ENCODE data around the gene OGFOD2. TPM values are rescaled to one million over a fixed set of nuclear protein-coding genes. Genes with fewer than 3 reads are reported as not detected.

OGFOD2 gene
- total RNA-seq, 1 donor from 2014 or later: 18.1 TPM

DNA sequence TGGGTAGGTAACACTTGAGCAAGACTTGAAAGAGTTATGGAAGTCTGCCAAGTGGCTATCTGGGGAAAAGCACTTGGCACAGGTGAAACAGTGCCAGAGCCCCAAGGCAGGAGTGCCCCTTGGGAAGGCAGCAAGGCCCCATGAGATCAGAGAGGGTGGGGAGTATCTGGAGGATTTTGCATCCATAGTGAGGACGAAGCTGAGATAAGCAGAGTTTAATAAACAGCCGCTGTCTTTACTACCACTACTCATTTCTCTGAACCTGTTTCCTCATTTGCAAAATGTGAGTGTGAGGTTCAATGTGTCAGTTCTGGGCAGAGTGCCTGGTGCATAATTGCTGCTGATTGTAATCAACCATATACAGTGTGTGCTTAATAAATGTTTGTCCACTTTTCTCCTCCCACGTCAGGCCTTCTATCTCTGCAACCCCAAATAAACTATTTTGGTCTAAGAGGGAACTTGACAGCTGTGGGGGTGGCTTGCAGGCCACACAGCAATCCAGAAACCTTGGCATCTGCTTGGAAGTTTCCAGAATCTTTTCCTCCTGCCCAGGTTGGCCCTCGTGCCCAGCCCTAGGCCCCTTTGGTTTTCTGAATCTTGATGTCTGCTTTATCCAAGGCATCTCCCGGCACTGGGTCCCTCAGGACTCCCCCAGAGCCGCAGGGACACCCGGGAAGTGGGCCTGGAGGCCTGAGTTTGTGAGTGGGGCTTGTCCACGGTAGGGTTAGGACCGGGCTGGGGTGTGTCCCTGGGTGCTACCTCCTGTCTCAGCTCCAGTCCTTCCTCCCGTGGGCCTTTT is 13.3 kb upstream of the OGFOD2 start:
- no peaks in the 10 kb centered on the region for H3K9me3 Mint-ChIP-seq
- DNase-seq (ENCODE audit: low read depth, low spot score): no peak
- H3K36me3 Mint-ChIP-seq (ENCODE audit: low read depth): no peaks in the 10 kb centered on the region
- TF ChIP-seq, protein P1, sequence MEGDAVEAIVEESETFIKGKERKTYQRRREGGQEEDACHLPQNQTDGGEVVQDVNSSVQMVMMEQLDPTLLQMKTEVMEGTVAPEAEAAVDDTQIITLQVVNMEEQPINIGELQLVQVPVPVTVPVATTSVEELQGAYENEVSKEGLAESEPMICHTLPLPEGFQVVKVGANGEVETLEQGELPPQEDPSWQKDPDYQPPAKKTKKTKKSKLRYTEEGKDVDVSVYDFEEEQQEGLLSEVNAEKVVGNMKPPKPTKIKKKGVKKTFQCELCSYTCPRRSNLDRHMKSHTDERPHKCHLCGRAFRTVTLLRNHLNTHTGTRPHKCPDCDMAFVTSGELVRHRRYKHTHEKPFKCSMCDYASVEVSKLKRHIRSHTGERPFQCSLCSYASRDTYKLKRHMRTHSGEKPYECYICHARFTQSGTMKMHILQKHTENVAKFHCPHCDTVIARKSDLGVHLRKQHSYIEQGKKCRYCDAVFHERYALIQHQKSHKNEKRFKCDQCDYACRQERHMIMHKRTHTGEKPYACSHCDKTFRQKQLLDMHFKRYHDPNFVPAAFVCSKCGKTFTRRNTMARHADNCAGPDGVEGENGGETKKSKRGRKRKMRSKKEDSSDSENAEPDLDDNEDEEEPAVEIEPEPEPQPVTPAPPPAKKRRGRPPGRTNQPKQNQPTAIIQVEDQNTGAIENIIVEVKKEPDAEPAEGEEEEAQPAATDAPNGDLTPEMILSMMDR (conservative IDR thresholded peaks at IDR 0.05): no peak
- no peak overlapping the region for H3K27ac Mint-ChIP-seq (ENCODE audit: unreplicated experiment)
- H3K4me1 Mint-ChIP-seq: peaks cover 6% of the 10 kb centered on the region
- H3K4me3 Mint-ChIP-seq: no peak overlapping the region
- H3K27me3 Mint-ChIP-seq (ENCODE audit: low read depth): no peaks in the 10 kb centered on the region

DNA sequence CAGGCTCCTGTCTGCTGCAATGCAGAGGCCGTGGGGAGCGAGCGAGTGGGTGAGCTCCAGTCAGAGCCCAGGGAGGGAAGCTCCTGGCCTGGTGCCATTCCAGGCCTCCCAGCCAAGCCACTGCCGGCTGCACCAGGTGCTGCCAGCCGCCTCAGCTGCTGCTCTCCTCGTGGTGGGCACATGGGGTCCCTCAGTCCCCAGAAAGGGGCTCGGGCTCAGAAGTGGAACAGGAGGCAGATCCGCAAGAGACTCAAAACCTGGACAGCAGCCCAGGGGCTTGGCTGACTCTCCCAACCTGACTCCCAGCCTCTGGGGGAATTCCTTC is 11.1 kb upstream of the OGFOD2 start:
- TF ChIP-seq, protein P1 (conservative IDR thresholded peaks at IDR 0.05): no peak
- Mint-ChIP-seq H3K4me1 (peaks cover 6% of the 10 kb centered on the region), H3K27ac (ENCODE audit: unreplicated experiment) (no peak overlapping the region), H3K4me3 (no peak overlapping the region), H3K27me3 (ENCODE audit: low read depth) (no peaks in the 10 kb centered on the region), H3K9me3 (no peaks in the 10 kb centered on the region), H3K36me3 (ENCODE audit: low read depth) (no peaks in the 10 kb centered on the region)
- DNase-seq (ENCODE audit: low read depth, low spot score): no peak

DNA sequence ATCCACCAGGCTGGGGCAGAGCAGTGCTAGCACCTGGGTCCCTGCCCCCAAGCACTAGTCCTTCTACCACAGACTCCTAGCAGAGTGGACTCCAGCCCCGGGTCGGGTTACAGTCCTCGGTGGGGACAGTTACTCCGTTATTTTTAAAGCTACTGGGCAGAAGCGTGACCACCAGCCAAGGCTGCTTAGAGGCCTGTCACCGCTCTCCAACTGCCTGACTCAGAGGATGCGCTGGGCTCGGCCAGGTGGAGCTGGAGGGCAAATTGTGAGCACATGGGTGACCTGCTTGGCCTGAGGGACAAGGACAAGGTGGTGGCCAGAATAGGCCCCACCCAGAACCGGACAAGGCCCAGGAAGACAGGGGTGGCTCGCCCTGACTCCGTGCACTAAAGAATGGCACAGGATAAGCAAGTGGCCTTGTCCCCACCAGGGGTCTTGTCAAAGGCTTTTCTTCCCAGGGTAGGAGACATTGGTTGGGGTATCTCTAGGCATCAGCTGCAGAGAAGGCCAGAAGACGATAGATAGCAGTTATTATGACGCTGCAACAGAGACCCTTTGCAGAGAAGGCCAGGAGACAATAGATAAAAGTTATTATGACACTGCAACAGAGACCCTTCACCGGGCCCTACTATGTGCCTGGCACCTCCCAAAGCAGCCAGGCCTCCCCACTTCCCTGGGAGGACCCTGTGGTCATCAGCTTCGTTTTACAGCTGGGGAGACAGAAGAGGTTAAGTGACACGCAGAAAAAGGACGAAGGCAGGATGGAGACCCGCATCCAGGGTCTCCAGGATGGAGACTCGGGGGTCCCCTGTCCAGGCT is 10.4 kb upstream of the OGFOD2 start:
- no peaks in the 10 kb centered on the region for H3K27me3 Mint-ChIP-seq (ENCODE audit: low read depth)
- peaks cover 6% of the 10 kb centered on the region for H3K4me1 Mint-ChIP-seq
- H3K9me3 Mint-ChIP-seq: no peaks in the 10 kb centered on the region
- DNase-seq (ENCODE audit: low read depth, low spot score): no peak
- TF ChIP-seq, protein P1 (conservative IDR thresholded peaks at IDR 0.05): no peak
- no peaks in the 10 kb centered on the region for H3K36me3 Mint-ChIP-seq (ENCODE audit: low read depth)
- peak overlapping the region; percentile 86 for H3K4me3 Mint-ChIP-seq
- H3K27ac Mint-ChIP-seq (ENCODE audit: unreplicated experiment): no peak overlapping the region

DNA sequence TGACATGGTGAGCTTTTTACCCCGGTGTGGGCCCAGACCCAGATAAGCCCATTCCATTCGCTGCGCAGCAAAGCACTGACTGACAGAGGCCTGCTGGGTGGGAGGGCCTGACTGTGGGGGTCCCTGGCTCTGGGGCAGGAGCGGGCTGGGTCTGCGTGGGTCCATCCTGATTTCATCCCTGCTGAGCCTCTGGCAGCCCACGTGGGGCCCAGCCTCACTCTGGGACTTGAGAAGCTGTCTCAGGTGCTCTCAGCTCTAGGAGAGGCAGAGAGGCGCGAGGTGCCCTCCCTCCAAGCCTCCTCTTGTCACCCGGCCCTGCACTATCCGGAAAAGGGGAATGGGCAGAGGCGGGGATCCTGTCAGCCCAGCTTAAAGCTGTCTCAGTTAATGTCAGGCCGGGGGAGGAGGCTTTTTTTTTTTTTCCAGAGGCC is 9.7 kb upstream of the OGFOD2 start:
- Mint-ChIP-seq H3K27me3 (ENCODE audit: low read depth) (no peaks in the 10 kb centered on the region), H3K27ac (ENCODE audit: unreplicated experiment) (no peak overlapping the region), H3K4me1 (peaks cover 6% of the 10 kb centered on the region), H3K36me3 (ENCODE audit: low read depth) (no peaks in the 10 kb centered on the region), H3K4me3 (peak overlapping the region; percentile 56), H3K9me3 (no peaks in the 10 kb centered on the region)
- no peak for DNase-seq (ENCODE audit: low read depth, low spot score)
- TF ChIP-seq, protein P1 (conservative IDR thresholded peaks at IDR 0.05): no peak

DNA sequence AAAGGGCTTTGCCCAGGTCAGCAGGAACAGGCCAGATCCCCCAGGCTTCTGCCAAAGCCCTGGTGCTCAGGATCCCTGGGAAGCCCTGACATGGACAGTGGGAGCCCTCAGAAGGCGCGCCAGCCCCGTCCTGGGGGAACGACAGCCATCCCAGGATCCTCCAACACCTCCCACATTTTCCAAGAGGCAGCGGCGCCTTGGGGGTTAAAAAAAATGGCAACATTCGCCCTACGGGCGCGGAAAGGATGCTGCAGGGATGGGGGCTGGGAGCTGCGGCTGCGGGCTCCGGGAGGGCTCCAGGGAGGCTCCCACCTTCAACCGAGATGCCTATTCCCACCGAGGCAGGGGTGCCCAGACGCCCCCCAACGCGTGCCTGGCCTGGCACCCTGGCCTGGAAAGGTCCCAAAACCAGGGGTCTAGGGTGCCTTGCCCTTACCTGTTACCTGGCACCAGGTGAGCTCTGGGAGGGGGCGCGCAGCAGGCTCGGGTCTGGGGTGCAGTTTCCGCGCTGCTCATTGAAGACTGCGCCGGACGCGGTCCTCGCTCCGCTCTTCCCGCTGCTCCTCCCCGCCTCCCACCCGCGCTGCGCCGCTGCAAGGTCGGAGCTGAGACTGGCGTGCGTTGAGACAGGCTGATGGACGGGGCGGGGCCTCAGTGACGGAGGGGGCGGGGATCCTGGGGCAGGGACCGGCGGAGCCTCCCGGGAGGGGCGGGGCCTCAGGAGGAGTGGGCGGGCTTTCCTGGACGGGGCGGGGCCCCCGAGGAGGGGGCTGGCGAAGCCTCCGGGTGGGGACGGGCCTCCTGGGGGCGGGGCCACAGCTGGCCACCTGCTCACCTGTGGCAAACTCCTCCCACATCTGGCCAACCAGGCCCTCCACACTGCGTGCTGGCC is 8.9 kb upstream of the OGFOD2 start, which contains the start of gene ABCB9:
TSS of gene ABCB9 (minus strand) at position 613 of the 892 bp plus-strand sequence. CDS start 6,228 bp downstream, outside the sequence.
- Mint-ChIP-seq H3K27ac (ENCODE audit: unreplicated experiment) (no peak within 1 kb of the TSS), H3K4me3 (peak within 1 kb of the TSS; percentile 78), H3K9me3 (no peaks in the 10 kb centered on the region), H3K27me3 (ENCODE audit: low read depth) (no peaks in the 10 kb centered on the region), H3K36me3 (ENCODE audit: low read depth) (no peaks in the 10 kb centered on the region), H3K4me1 (peaks cover 6% of the 10 kb centered on the region)
- DNase-seq (ENCODE audit: low read depth, low spot score): peak; percentile 90
- TF ChIP-seq, protein P1 (conservative IDR thresholded peaks at IDR 0.05): no peak
